Breast epithelium (tissue), 4 donors: ENCODE measurements around the gene RNLS. TPM values are rescaled to one million over a fixed set of nuclear protein-coding genes. Genes with fewer than 3 reads are reported as not detected.
"Not testable (repeated sequence)": the region's sequence is repeated elsewhere in the genome, so short reads cannot be mapped to it uniquely, and the experiment has no call there.

ENCODE experiments used
- DNase-seq, 2 donors: peaks; one replicate each; pipeline ENCODE4 v3.0.0-alpha.2; 2019; ENCODE audit warnings: low spot score in 2 of 2
- H3K27ac ChIP-seq, 2 donors: fragments of 200-600 bp; sonication (generic) in 1 of 2; one replicate each; pipeline ENCODE4 v1.5.1; 2016 to 2019; ENCODE audit warnings: mild to moderate bottlenecking in 1 of 2
- H3K27me3 ChIP-seq, 2 donors: fragments of 200-600 bp; sonication (generic) in 1 of 2; one replicate each; pipeline versions ENCODE4 v1.5.1 to v1.6.0; 2017 to 2019; ENCODE audit warnings: control low read depth in 1 of 2, mild to moderate bottlenecking in 1 of 2
- H3K36me3 ChIP-seq: fragments of 200-600 bp; one replicate; pipeline ENCODE4 v1.5.1; 2019
- H3K4me1 ChIP-seq, 2 donors: fragments of 200-600 bp; sonication (generic); one replicate each; pipeline ENCODE4 v1.5.1; 2016 to 2019; ENCODE audit warnings: control low read depth in 1 of 2
- H3K4me3 ChIP-seq, 3 donors: fragments of 200-600 bp; sonication (generic); 1 replicate in 2 of 3; 2 replicates in 1 of 3; pipeline ENCODE4 v1.5.1; 2016 to 2019; ENCODE audit warnings: mild to moderate bottlenecking in 3 of 3, moderate library complexity in 2 of 3
- H3K9me3 ChIP-seq, 2 donors: fragments of 200-600 bp; sonication (generic) in 1 of 2; one replicate each; pipeline ENCODE4 v1.5.1; 2016 to 2019; ENCODE audit warnings: control low read depth in 1 of 2
- POLR2A ChIP-seq: fragments of 450-650 bp; IDR thresholded peaks from one replicate; pipeline ENCODE4 v1.6.1; 2016; ENCODE audit warnings: antibody characterized with exemption, mild to moderate bottlenecking, moderate library complexity
- POLR2AphosphoS5 ChIP-seq, 3 donors: sonication (generic); formaldehyde crosslinking; IDR thresholded peaks; one replicate each; pipeline ENCODE4 v1.6.1; 2017; ENCODE audit warnings: antibody characterized with exemption in 3 of 3
- intact Hi-C: fragments of 100-400 bp; cut with DNase I; formaldehyde crosslinking; loops from one replicate; pipeline ENCODE4 v1.15.1; 2023; ENCODE audit warnings: low total_unique reads
- total RNA-seq, 3 donors: library from RNA; depleted of rRNA; stranded (reverse); fragments of >200 nt; gene quantifications; one replicate each; pipeline ENCODE4 v1.1.0, GENCODE V29; 2016
- TF ChIP-seq, protein P1 (sequence below), 3 donors: fragments of 450-650 bp; IDR thresholded peaks; one replicate each; pipeline ENCODE4 v1.5.1; 2016 to 2017; ENCODE audit warnings: antibody characterized with exemption in 3 of 3, mild to moderate bottlenecking in 3 of 3, moderate library complexity in 3 of 3

RNLS gene
- total RNA-seq, 3 donors from 2014 or later: 27.9 to 32.1 (median 29.1) TPM

DNA sequence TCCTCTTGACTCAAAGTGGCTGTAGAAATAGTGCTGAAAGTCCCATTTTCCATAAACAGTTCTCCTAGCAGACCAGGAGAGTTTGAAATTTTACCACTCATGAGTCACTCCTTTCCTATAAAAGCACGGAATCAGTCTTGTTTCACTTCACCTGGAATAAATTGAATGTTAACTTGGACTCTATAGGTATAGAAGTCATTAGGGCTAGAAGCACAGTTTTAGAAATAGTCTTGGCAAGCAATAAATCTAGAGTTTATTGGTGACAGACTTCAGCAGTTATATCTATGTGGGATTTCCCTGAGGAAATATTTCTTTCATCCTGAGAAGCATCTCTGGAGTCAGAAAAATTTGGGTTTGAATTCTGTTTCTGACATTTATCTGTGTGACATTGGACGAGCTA lies 212.4 kb downstream of the RNLS start:
- Histone ChIP-seq H3K9me3 (no peaks in the 10 kb centered on the region), H3K27me3 (no peaks in the 10 kb centered on the region), H3K4me1 (no peaks in the 10 kb centered on the region), H3K27ac (no peak overlapping the region), H3K4me3 (no peak overlapping the region), H3K36me3 (no peaks in the 10 kb centered on the region)
- DNase-seq: no peak
- intact Hi-C loops: no loop called here
- no peak for TF ChIP-seq POLR2AphosphoS5 (IDR thresholded peaks at IDR 0.05)
- TF ChIP-seq, protein P1, sequence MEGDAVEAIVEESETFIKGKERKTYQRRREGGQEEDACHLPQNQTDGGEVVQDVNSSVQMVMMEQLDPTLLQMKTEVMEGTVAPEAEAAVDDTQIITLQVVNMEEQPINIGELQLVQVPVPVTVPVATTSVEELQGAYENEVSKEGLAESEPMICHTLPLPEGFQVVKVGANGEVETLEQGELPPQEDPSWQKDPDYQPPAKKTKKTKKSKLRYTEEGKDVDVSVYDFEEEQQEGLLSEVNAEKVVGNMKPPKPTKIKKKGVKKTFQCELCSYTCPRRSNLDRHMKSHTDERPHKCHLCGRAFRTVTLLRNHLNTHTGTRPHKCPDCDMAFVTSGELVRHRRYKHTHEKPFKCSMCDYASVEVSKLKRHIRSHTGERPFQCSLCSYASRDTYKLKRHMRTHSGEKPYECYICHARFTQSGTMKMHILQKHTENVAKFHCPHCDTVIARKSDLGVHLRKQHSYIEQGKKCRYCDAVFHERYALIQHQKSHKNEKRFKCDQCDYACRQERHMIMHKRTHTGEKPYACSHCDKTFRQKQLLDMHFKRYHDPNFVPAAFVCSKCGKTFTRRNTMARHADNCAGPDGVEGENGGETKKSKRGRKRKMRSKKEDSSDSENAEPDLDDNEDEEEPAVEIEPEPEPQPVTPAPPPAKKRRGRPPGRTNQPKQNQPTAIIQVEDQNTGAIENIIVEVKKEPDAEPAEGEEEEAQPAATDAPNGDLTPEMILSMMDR (IDR thresholded peaks at IDR 0.05): no peak
- TF ChIP-seq POLR2A: no peak

DNA sequence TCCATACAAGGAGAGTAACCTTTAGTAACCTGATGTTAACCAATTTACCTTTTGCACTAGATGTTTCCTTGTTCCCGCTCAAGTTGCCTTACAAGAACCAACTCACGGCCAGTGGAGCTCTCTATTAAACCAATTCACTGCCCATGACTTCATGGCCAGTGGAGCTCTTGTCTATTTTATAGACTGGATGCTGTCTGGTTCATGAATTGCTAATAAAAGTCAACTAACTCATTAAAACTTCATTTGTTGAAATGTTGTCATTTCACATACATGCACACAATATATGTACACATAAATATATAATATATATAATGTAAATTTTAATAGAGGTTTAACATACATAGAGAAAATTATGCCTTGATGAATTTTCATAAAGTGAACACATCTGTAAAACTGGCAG lies 216.3 kb downstream of the RNLS start:
- no peaks in the 10 kb centered on the region for H3K9me3 ChIP-seq
- H3K27ac ChIP-seq: no peak overlapping the region
- no peak overlapping the region for H3K4me3 ChIP-seq
- H3K36me3 ChIP-seq: no peaks in the 10 kb centered on the region
- DNase-seq: no peak
- TF ChIP-seq POLR2A (no peak), POLR2AphosphoS5 (IDR thresholded peaks at IDR 0.05) (no peak)
- TF ChIP-seq, protein P1 (IDR thresholded peaks at IDR 0.05): no peak
- intact Hi-C loops: no loop called here
- no peaks in the 10 kb centered on the region for H3K4me1 ChIP-seq
- no peaks in the 10 kb centered on the region for H3K27me3 ChIP-seq

GRCh38 chr10:88361995-88362807 lies 220.9 kb downstream of the RNLS start:
- intact Hi-C loops: no loop called here
- Histone ChIP-seq H3K27ac (no peak overlapping the region), H3K9me3 (no peaks in the 10 kb centered on the region), H3K4me1 (no peaks in the 10 kb centered on the region), H3K27me3 (no peaks in the 10 kb centered on the region), H3K4me3 (no peak overlapping the region), H3K36me3 (no peaks in the 10 kb centered on the region)
- TF ChIP-seq, protein P1 (IDR thresholded peaks at IDR 0.05): no peak
- TF ChIP-seq POLR2A: no peak
- no peak for TF ChIP-seq POLR2AphosphoS5 (IDR thresholded peaks at IDR 0.05)
- DNase-seq: no peak

DNA sequence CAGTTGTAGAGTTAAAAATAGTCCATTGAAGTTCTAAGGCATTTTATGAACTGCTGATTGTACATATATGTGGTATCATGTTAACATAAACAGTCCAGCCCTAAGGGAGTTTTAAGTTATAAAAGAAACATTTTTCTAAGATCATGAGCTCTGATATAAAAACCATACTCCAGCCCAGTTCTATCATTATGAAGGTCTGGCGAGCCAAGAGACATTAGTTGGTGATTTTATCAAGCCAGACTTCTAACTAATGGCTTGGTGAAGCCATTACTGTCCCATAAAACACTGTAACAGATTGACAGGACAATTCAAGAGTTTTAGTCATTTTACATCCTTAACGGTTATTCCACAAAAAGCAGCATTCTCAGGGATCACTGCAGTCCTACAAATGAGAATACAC lies 221.6 kb downstream of the RNLS start:
- TF ChIP-seq, protein P1 (IDR thresholded peaks at IDR 0.05): no peak
- no peak for TF ChIP-seq POLR2AphosphoS5 (IDR thresholded peaks at IDR 0.05)
- TF ChIP-seq POLR2A: no peak
- intact Hi-C loops: no loop called here
- Histone ChIP-seq H3K36me3 (no peaks in the 10 kb centered on the region), H3K4me1 (no peaks in the 10 kb centered on the region), H3K27ac (no peak overlapping the region), H3K4me3 (no peak overlapping the region), H3K9me3 (no peaks in the 10 kb centered on the region), H3K27me3 (no peaks in the 10 kb centered on the region)
- no peak for DNase-seq

- intact Hi-C loops, H3K27ac ChIP-seq, H3K9me3 ChIP-seq, H3K4me3 ChIP-seq, H3K27me3 ChIP-seq, H3K4me1 ChIP-seq, DNase-seq, H3K36me3 ChIP-seq: not testable (repeated sequence)
Measured at GRCh38 chr10:88355750-88356149, 227.4 kb downstream of the RNLS start.
